GM12892 (cell line): ENCODE data around the gene DTL.

Source experiments
- POLR2A ChIP-seq: IDR thresholded peaks from 2 replicates; pipeline ENCODE4 v1.6.1; 2011; ENCODE audit warnings: low read depth, low read length, control low read depth
- POLR2AphosphoS5 ChIP-seq: IDR thresholded peaks from 2 replicates; pipeline ENCODE4 v1.6.1; 2011; ENCODE audit warnings: low read depth, low read length, control low read depth
- TAF1 ChIP-seq: IDR thresholded peaks from 2 replicates; pipeline ENCODE4 v1.6.1; 2011; ENCODE audit warnings: low read depth, mild to moderate bottlenecking, control low read depth, low read length, borderline replicate concordance

DNA sequence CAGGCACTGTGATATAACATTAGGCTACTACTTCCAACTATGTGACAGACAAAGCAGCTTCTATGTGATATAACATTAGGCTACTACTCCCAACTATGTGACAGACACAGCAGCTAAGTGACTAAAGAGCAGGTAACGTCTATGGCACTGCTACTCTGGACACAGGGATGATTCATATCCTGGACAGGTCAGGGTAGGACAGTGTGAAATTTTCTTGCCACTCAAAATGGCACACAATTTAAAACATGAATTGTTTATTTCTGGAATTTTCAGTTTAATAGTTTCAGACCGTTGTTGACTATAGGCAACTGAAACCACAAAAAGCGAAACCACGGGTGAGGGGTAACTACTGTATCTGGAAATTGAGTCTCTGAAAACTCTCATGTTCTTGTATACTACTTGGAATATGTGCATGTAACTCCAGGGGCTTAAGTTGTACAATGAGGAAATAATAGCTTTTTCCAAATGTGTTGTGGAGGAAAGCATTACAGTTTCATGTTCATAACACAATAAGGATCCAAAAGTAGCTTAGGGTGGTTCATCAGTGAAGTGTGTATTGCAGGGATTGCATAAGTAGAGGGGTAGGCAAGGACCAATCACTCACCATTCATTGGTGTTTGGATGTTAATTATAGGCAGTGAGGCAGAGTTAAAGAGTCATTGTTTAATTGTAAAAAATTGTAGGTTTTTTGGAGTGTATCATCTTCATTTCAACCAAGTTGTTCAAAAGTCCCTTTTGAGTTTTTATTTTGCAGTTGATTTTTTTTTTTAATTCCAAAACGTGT, 5.3 kb downstream of the DTL start:
- TF ChIP-seq POLR2A (no peak), POLR2AphosphoS5 (no peak), TAF1 (no peak)
